Keratinocyte (primary cell): ENCODE data around the gene TAS2R13.

Experiments used
- EZH2 ChIP-seq: IDR thresholded peaks from one replicate; pipeline ENCODE4 v1.6.1; 2012; ENCODE audit warnings: inconsistent platforms, mild to moderate bottlenecking, low read length, moderate library complexity
- TF ChIP-seq, protein P1 (sequence below), 3 experiments: IDR thresholded peaks in 1 of 3; conservative IDR thresholded peaks in 1 of 3; optimal IDR thresholded peaks in 1 of 3; 2 replicates in 2 of 3; 3 replicates in 1 of 3; pipeline versions ENCODE3 to v1.5.1; 2011; ENCODE audit warnings: low read length in 3 of 3, mild to moderate bottlenecking in 3 of 3, moderate library complexity in 2 of 3, control low read depth in 1 of 3, inconsistent platforms in 1 of 3; ENCODE audit not compliant: insufficient read depth in 2 of 3; ENCODE audit errors: extremely low read depth in 1 of 3

DNA sequence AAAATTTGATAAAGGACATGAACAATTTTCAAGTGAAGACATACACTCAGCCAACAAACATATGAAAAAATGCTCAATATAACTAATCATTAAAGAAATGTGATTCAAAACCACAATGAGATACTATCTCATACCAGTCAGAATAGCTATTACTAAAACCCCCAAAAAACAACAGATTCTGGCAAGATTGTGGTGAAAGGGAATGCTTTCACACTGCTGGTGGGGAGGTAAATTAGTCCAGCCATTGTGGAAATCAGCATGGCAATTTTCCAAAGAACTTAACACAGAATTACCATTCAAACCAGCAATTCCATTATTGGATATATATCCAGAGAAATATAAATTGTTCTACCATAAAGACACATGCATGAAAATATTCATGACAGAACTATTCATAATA is 48.4 kb upstream of the TAS2R13 start:
- TF ChIP-seq, protein P1, sequence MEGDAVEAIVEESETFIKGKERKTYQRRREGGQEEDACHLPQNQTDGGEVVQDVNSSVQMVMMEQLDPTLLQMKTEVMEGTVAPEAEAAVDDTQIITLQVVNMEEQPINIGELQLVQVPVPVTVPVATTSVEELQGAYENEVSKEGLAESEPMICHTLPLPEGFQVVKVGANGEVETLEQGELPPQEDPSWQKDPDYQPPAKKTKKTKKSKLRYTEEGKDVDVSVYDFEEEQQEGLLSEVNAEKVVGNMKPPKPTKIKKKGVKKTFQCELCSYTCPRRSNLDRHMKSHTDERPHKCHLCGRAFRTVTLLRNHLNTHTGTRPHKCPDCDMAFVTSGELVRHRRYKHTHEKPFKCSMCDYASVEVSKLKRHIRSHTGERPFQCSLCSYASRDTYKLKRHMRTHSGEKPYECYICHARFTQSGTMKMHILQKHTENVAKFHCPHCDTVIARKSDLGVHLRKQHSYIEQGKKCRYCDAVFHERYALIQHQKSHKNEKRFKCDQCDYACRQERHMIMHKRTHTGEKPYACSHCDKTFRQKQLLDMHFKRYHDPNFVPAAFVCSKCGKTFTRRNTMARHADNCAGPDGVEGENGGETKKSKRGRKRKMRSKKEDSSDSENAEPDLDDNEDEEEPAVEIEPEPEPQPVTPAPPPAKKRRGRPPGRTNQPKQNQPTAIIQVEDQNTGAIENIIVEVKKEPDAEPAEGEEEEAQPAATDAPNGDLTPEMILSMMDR (optimal IDR thresholded peaks at IDR 0.05 in 1 of 3, IDR thresholded peaks at IDR 0.05 in 1 of 3, conservative IDR thresholded peaks at IDR 0.05 in 1 of 3; ENCODE audit: extremely low read depth in 1 of 3, insufficient read depth in 2 of 3, low read length in 3 of 3), result no peak
- TF ChIP-seq EZH2, result no peak
